K562 (cell line): ENCODE data around the gene JMJD1C. TPM values are rescaled to one million over a fixed set of nuclear protein-coding genes. Genes with fewer than 3 reads are reported as not detected.

Source experiments
- CREBBP ChIP-seq: IDR thresholded peaks from one replicate; pipeline ENCODE4 v1.6.1; 2012; ENCODE audit warnings: low read depth, mild to moderate bottlenecking, control low read depth, inconsistent platforms, low read length
- CXXC5 ChIP-seq: fragments of 250-450 bp; sonication (Bioruptor Pico); IDR thresholded peaks from 2 replicates; pipeline ENCODE4 v1.8.0; 2022; ENCODE audit warnings: inconsistent platforms, mild to moderate bottlenecking, moderate library complexity
- E2F8 ChIP-seq: fragments of 450-650 bp; IDR thresholded peaks from 2 replicates; pipeline ENCODE4 v1.7.1; 2018; ENCODE audit warnings: mild to moderate bottlenecking, low read depth; ENCODE audit not compliant: partially characterized antibody
- EHMT2 ChIP-seq: fragments of 450-650 bp; IDR thresholded peaks from 2 replicates; pipeline ENCODE4 v1.6.1; 2018; ENCODE audit warnings: antibody characterized with exemption
- GABPA ChIP-seq: fragments of 200-800 bp; sonication (Bioruptor generic); conservative IDR thresholded peaks from 2 replicates; pipeline ENCODE4 v1.6.1; 2016; ENCODE audit warnings: low read depth, missing genetic modification characterization, missing compliant biosample characterization
- GATA2 ChIP-seq: sonication (generic); formaldehyde crosslinking; IDR thresholded peaks from 2 replicates; pipeline ENCODE4 v1.4.0; 2020; ENCODE audit warnings: mild to moderate bottlenecking, missing genetic modification reagents
- KDM2B ChIP-seq: fragments of 250-450 bp; sonication (Bioruptor Pico); IDR thresholded peaks from 2 replicates; pipeline ENCODE4 v1.8.0; 2021; ENCODE audit warnings: mild to moderate bottlenecking, moderate library complexity
- KDM4B ChIP-seq, 2 experiments: fragments of 450-650 bp in 1 of 2; sonication (generic) in 1 of 2; IDR thresholded peaks; 2 replicates each; pipeline ENCODE4 v1.6.1; 2016 to 2017; ENCODE audit warnings: borderline replicate concordance in 2 of 2, antibody characterized with exemption in 1 of 2, low read depth in 1 of 2, mild to moderate bottlenecking in 1 of 2
- NR2F6 ChIP-seq: fragments of 450-650 bp; formaldehyde crosslinking; IDR thresholded peaks from 2 replicates; pipeline ENCODE4 v1.4.0; 2020; ENCODE audit warnings: mild to moderate bottlenecking
- POLR3A ChIP-seq: IDR thresholded peaks from 2 replicates; pipeline ENCODE4 v1.6.1; 2011; ENCODE audit warnings: borderline replicate concordance, mild to moderate bottlenecking, moderate library complexity; ENCODE audit not compliant: insufficient read length, insufficient read depth; ENCODE audit errors: extremely low read depth
- SNIP1 ChIP-seq: fragments of 450-650 bp; IDR thresholded peaks from 2 replicates; pipeline ENCODE4 v1.7.1; 2017; ENCODE audit warnings: low read depth, mild to moderate bottlenecking
- TCFL5 ChIP-seq: fragments of 250-450 bp; sonication (Bioruptor Pico); conservative IDR thresholded peaks from 2 replicates; pipeline ENCODE4 v1.6.1; 2021; ENCODE audit warnings: mild to moderate bottlenecking, moderate library complexity, matching md5 sums
- THAP12 ChIP-seq: fragments of 250-450 bp; sonication (Bioruptor Pico); IDR thresholded peaks from 2 replicates; pipeline ENCODE4 v1.9.0; 2021; ENCODE audit warnings: mild to moderate bottlenecking, inconsistent platforms
- UBTF ChIP-seq, 2 experiments: IDR thresholded peaks; 2 replicates each; pipeline ENCODE4 v1.6.1; 2012; ENCODE audit warnings: improper control_type of control experiment in 2 of 2, low read depth in 2 of 2, low read length in 2 of 2, borderline replicate concordance in 1 of 2
- ZBTB1 ChIP-seq: sonication (generic); formaldehyde crosslinking; IDR thresholded peaks from 2 replicates; pipeline ENCODE4 v1.8.1; 2023; ENCODE audit warnings: missing genetic modification reagents, low read depth, mild to moderate bottlenecking, borderline replicate concordance
- ZBTB17 ChIP-seq: fragments of 450-650 bp; formaldehyde crosslinking; IDR thresholded peaks from 2 replicates; pipeline ENCODE4 v1.4.0; 2020; ENCODE audit warnings: mild to moderate bottlenecking
- ZBTB7A ChIP-seq: IDR thresholded peaks from 2 replicates; pipeline ENCODE4 v1.6.1; 2011; ENCODE audit warnings: low read depth, mild to moderate bottlenecking, low read length, moderate library complexity, borderline replicate concordance; ENCODE audit not compliant: control insufficient read depth
- ZNF197 ChIP-seq: fragments of 200-800 bp; sonication (Bioruptor generic); IDR thresholded peaks from 2 replicates; pipeline ENCODE4 v1.6.1; 2016; ENCODE audit warnings: low read depth, missing genetic modification characterization, missing compliant biosample characterization
- polyA plus RNA-seq, 8 experiments: library from polyadenylated mRNA; depleted of rRNA in 4 of 8; stranded (reverse) in 5 of 8; unstranded in 3 of 8; fragments of >200 nt; fragmentation: Nextera tagmentation in 2 of 8; fragmentation: Illumina TruSeq in 1 of 8; extraction: Ambion mirVana in 2 of 8; extraction: Trizol in 1 of 8; gene quantifications; 2 replicates each; pipeline versions ENCODE4 v1.2.1 to v1.2.3, GENCODE V29; 2011 to 2014; ENCODE audit warnings: inconsistent platforms in 1 of 8, missing spikeins in 1 of 8
- total RNA-seq, 7 experiments: library from RNA; depleted of rRNA in 6 of 7; stranded (reverse); fragments of >200 nt in 6 of 7; fragmentation: Illumina TruSeq in 2 of 7; extraction: Trizol in 2 of 7; gene quantifications; 2 replicates each; pipeline versions ENCODE4 v1.2.1 to v1.2.3, GENCODE V29; 2011 to 2021; ENCODE audit warnings: low replicate concordance in 1 of 7

Gene JMJD1C
- total and polyA plus RNA-seq, 9 of the 15 experiments (the other 6 are each of a cell fraction or from before 2014, with no cell fraction given), result 25.3 to 68.0 (median 47.2) TPM

- peak; percentile 91 to 92; a peak in 3 of 4 replicates for TF ChIP-seq UBTF (IDR thresholded peaks at IDR 0.05; ENCODE audit: borderline replicate concordance in 1 of 2, low read depth in 2 of 2, low read length in 2 of 2)
- TF ChIP-seq KDM2B (CRISPR knock-in tag), result peak; percentile 42; the same call in 1 of the 2 replicates
- peak in 1 of 2 experiments; percentile 39; a peak in 1 of 4 replicates for TF ChIP-seq KDM4B (IDR thresholded peaks at IDR 0.05; ENCODE audit: borderline replicate concordance in 2 of 2, low read depth in 1 of 2)
- TF ChIP-seq ZBTB17 (CRISPR knock-in tag), result no peak
- TF ChIP-seq CREBBP, result no peak
- 0 out of 2 replicates have a peak, but pooled peaks have one; percentile 39 for TF ChIP-seq GATA2 (CRISPR knock-in tag)
- peak; percentile 44 for TF ChIP-seq GABPA (tag)
- TF ChIP-seq ZBTB1 (CRISPR knock-in tag), result peak; percentile 52; the same call in 1 of the 2 replicates
- no peak for TF ChIP-seq TCFL5 (CRISPR knock-in tag)
- TF ChIP-seq THAP12 (CRISPR knock-in tag), result peak; percentile 80
- no peak for TF ChIP-seq EHMT2
- no peak for TF ChIP-seq SNIP1
- no peak for TF ChIP-seq POLR3A
- peak; percentile 93 for TF ChIP-seq CXXC5
- no peak for TF ChIP-seq E2F8
- no peak for TF ChIP-seq ZNF197 (CRISPR knock-in tag)
- no peak for TF ChIP-seq NR2F6 (CRISPR knock-in tag)
- TF ChIP-seq ZBTB7A, result peak; percentile 95; the same call in 1 of the 2 replicates
Observed at GRCh38 chr10:63465293-63466143, at the start of gene JMJD1C (continued).
